Upper lobe of right lung (tissue), 1 donor: ENCODE results near the gene DBF4B. TPM values are rescaled to one million over a fixed set of nuclear protein-coding genes. Genes with fewer than 3 reads are reported as not detected.
"Not testable (repeated sequence)": the region's sequence is repeated elsewhere in the genome, so short reads cannot be mapped to it uniquely, and the experiment has no call there.

Experiments used
- ATAC-seq: fragments of 200-7000 bp; cut with Tn5 transposase; one replicate; pipeline ENCODE4 v1.9.1; 2020; ENCODE audit warnings: mild to moderate bottlenecking, moderate library complexity
- DNase-seq: peaks from one replicate; pipeline ENCODE4 v3.0.0-alpha.2; 2020
- H3K27ac ChIP-seq: fragments of 200-600 bp; one replicate; pipeline ENCODE4 v1.8.0; 2022
- H3K27me3 ChIP-seq: fragments of 200-600 bp; one replicate; pipeline ENCODE4 v1.8.0; 2022; ENCODE audit warnings: mild to moderate bottlenecking
- H3K36me3 ChIP-seq: fragments of 200-600 bp; one replicate; pipeline ENCODE4 v1.8.0; 2022
- H3K4me1 ChIP-seq: fragments of 200-600 bp; one replicate; pipeline ENCODE4 v1.8.0; 2022
- H3K4me3 ChIP-seq: fragments of 200-600 bp; one replicate; pipeline ENCODE4 v1.8.0; 2022; ENCODE audit warnings: mild to moderate bottlenecking
- H3K9me3 ChIP-seq: fragments of 200-600 bp; one replicate; pipeline ENCODE4 v1.8.0; 2022
- CTCF ChIP-seq: fragments of 200-600 bp; IDR thresholded peaks from one replicate; pipeline ENCODE4 v1.8.0; 2022; ENCODE audit warnings: antibody characterized with exemption
- intact Hi-C: fragments of 100-400 bp; cut with DNase I; formaldehyde crosslinking; loops from one replicate; pipeline ENCODE4 v1.11.0; 2022
- total RNA-seq: library from RNA; stranded (reverse); fragmentation: NEBNext Ultra II Directional; extraction: Animal tissue kit (Norgen Biotek cat#: 25700); gene quantifications from one replicate; pipeline ENCODE4 v1.2.1, GENCODE V29; 2021
- donor health status: DM: no; HTN: yes; CAD: no; lungs with severe emphysema.

The DBF4B gene
- total RNA-seq, 1 donor from 2014 or later: 4.5 TPM

- peak overlapping the region; percentile 82 for H3K27ac ChIP-seq
These were observed 19.6 kb upstream of the DBF4B start for GRCh38 chr17:44688675-44689476.

GRCh38 chr17:44689477-44690217, 18.8 kb upstream of the DBF4B start, which contains the start of gene CCDC43:
TSS of gene CCDC43 (minus strand) at chr17:44689776. CDS start at chr17:44689753, 23 bp downstream.
- ATAC-seq (peak; percentile 100), DNase-seq (peak; percentile 95)
- peak within 1 kb of the TSS; percentile 93 for H3K4me3 ChIP-seq
- peaks cover 9% of the 10 kb centered on the region for H3K36me3 ChIP-seq
- intact Hi-C loops: no loop called here
- H3K9me3 ChIP-seq: no peaks in the 10 kb centered on the region
- no peak for TF ChIP-seq CTCF
- peaks cover 11% of the 10 kb centered on the region for H3K4me1 ChIP-seq
- peak within 1 kb of the TSS; percentile 82 for H3K27ac ChIP-seq
- H3K27me3 ChIP-seq: no peaks in the 10 kb centered on the region

More at GRCh38 chr17:44688675-44689476, 19.6 kb upstream of the DBF4B start:
- intact Hi-C loops: no loop called here
- no peak for ATAC-seq
- Histone ChIP-seq H3K36me3 (peaks cover 16% of the 10 kb centered on the region), H3K4me3 (peak overlapping the region; percentile 93), H3K4me1 (peaks cover 11% of the 10 kb centered on the region), H3K9me3 (no peaks in the 10 kb centered on the region), H3K27me3 (no peaks in the 10 kb centered on the region)
- TF ChIP-seq CTCF: no peak
- DNase-seq: no peak

- TF ChIP-seq CTCF: peak; percentile 5
- DNase-seq: not testable (repeated sequence)
These were observed 17.6 kb upstream of the DBF4B start for GRCh38 chr17:44690746-44691306.

GRCh38 chr17:44693609-44694008, 14.9 kb upstream of the DBF4B start:
- Histone ChIP-seq H3K36me3 (no peaks in the 10 kb centered on the region), H3K27ac (no peak overlapping the region), H3K27me3 (no peaks in the 10 kb centered on the region), H3K4me3 (no peak overlapping the region), H3K9me3 (no peaks in the 10 kb centered on the region), H3K4me1 (peaks cover 9% of the 10 kb centered on the region)
- intact Hi-C loops: no loop called here
- ATAC-seq (no peak), DNase-seq (no peak)
- TF ChIP-seq CTCF: no peak

More at GRCh38 chr17:44690746-44691306, 17.6 kb upstream of the DBF4B start:
- H3K4me1 ChIP-seq: peaks cover 11% of the 10 kb centered on the region
- peak; percentile 27 for ATAC-seq
- intact Hi-C loops, H3K9me3 ChIP-seq, H3K27ac ChIP-seq, H3K36me3 ChIP-seq, H3K27me3 ChIP-seq: not testable (repeated sequence)
- H3K4me3 ChIP-seq: peak overlapping the region; percentile 93

GRCh38 chr17:44700288-44700687, 8.2 kb upstream of the DBF4B start:
- not testable (repeated sequence) for ATAC-seq

More at GRCh38 chr17:44700288-44700687, 8.2 kb upstream of the DBF4B start:
- H3K4me1 ChIP-seq, H3K4me3 ChIP-seq, DNase-seq, H3K27me3 ChIP-seq, H3K27ac ChIP-seq, H3K9me3 ChIP-seq, H3K36me3 ChIP-seq, intact Hi-C loops: not testable (repeated sequence)
